GM19193 (cell line): Measurements from ENCODE around the gene GPR89A.

Experiments
- POLR2A ChIP-seq: IDR thresholded peaks from 4 replicates; pipeline ENCODE4 v1.6.1; 2011; ENCODE audit not compliant: insufficient read depth, insufficient read length; ENCODE audit errors: extremely low read depth

Gene GPR89A

GRCh38 chr1:145706086-145706664 is 98.4 kb downstream of the GPR89A start:
- TF ChIP-seq POLR2A: no peak

DNA sequence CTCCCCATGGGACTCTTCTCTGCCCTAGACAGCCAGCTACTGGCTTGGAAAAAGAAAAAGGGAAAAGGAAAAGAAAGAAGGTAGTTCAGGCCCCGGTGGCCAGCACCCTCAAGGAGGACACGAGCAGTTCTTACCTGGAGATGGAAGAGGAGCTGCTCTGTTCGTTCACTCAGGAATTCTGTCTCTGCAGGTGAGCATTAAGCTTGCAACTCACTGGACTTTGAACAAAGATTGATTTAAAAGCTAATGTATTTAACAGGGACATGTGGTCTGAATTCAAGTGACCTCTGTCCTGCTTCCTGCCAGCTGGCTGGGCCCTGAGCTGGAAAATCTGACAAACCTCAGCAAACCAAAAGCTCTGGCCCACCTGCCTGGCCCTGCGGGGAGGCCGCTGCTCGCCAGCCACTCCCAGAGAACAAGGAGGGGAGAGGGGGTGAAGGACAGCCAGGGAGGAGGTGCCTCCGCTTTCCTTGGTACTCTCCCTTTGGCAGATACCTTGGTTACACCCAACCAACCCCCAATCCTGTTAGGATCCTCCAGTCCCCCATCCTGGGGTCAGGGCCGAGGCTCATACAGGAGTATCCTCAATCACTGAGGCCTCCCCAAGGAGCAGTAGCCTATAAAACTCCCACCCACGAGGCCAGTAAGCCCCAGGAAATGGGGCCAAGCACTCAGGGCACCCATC is 99.5 kb downstream of the GPR89A start, which contains the start of gene PDZK1:
PDZK1 (minus strand) TSS at position 186 of the 685 bp plus-strand sequence. CDS start 19,347 bp downstream, outside the sequence.
- TF ChIP-seq POLR2A: no peak

DNA sequence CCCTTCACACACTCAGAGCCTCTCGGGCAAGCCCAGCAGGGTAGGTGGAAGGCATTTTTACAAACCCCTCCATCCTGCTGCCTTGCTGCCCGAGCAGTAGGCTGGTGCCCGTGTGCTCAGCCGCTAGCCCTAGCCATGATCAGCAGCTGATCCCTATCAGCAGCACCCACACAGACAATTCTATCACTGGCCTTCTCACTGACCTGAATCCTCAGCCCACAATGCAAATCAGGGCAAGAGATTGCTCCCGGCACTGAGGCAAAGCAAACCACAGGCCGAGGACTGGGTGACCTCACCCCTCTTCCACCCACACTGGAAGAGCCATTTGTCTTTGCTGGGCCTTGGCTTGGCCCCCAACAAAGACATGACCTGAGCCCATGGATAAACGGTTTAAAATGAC is 100.3 kb downstream of the GPR89A start:
- no peak for TF ChIP-seq POLR2A

DNA sequence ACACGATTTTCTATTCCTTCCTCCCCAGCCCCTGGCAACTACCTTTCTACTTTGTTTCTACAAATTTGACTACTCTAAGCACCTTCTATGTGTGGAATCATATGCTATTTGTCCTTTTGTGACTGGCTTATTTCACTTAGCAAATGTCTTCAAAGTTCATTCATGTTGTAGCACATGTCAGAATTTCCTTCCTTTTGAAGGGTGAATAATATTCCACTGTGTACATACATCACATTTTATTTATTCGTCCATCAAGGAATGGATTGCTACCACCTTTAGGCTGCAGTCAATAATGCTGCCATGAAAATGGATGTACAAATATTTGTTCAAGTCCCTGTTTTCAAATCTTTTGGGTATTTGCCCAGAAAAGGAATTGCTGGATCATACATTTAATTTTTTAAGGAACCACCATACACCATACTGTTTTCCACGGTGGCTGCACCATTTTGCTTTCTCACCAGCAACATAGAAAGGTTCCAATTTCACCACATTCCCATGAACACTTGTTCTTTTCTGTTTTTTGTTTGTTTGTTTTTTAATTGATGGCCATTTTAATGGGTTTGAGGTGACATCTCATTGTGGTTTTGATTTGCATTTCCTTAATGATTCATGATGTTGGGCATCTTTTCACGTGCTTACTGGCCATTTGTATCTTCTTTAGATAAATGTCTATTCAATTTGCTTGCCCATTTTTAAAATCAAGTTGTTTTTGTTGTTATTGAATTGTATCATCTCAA is 102.7 kb downstream of the GPR89A start:
- no peak for TF ChIP-seq POLR2A

DNA sequence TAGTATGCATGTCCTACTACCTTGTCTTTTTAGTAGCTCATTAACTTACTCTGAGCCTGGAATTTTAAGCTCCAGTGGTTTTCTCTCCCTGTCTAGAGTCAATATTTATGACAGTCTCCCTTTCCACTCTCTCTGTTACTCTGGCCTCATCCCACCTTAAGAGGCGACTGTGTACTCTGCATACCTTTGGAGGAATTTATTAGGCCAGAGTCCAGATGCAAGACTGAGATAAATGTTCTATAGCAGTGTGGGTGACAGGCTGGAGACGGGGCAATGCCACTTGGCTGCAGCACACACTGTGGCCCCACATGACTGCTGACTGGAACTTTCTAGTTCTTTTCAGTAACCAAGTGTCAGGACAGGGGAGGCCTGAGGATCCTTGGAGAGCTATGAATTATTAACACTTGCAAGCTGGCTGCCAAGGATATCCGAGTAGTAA is 103.4 kb downstream of the GPR89A start:
- no peak for TF ChIP-seq POLR2A

DNA sequence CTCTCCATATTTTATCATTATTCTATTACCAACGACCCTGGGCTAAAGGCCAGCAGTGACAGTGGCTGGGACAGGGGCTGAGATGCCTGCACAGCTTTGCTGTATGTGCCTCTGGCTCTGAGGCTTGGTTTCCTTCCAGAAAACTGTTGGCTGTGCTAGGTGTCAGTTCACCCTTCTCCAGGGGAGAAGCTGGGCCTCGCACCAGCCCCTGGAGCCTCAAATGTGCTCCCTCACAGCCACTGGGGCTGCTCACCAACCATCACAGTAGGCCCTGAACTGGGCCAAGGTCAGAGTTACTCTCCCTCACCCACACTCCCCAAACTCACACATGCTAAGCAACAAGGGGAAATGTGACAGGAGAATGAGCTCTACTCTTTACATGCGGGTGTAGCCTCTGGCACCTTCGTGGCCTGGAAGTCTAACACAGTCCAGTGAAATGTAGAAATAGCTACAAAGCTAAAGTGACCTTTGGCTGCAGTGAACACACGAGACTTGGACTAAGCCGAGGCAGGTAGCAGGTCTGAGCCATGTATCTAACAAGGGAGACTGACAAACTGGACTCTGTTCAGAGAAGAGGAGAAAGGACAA is 106.8 kb downstream of the GPR89A start:
- no peak for TF ChIP-seq POLR2A

GRCh38 chr1:145716641-145717345 is 109.0 kb downstream of the GPR89A start:
- TF ChIP-seq POLR2A: no peak

GRCh38 chr1:145717833-145718232 is 110.0 kb downstream of the GPR89A start:
- TF ChIP-seq POLR2A: no peak

DNA sequence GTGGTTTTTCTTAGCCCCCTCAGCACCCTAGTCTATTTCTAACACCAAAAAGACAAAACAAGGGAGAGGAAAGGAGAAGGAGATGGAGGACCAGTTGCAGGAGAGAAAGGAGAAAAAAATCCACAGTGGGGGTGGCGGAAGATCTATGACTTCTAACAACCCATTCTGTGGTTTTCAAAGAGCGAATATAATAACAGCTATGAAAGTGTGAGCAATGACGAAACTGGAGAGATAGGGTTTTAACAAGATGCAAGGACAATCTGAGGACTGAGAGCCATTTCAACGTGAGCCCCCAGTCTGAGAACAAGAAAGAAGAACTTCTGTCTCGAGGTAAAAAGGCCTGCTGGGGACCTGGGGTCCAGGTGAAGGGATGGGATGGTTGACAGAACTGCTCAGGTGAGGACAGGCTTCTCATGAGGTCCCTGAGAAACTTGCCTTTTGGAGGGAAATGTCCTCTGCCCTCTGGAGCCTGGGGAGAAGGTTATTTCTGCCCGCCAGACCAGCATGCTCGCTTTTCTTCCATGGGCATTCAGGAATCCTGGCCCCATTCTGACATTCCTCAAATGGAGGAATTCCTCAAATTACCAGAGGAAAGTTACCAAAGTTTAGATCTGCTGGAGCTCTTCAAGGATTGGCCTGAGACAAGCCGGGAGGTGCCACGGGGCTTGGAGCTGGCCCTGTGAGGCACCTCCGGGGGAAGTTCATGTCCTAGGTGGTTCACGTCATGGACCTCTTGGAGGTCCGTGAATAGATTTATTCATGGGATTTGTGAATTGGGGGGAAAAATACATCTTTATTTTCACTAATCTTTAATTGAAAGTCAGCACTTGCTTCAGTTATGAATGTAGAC is 111.7 kb downstream of the GPR89A start, which contains the start of gene CD160:
CD160 (plus strand) TSS at position 270 of the 850 bp plus-strand sequence. CDS start 8,829 bp downstream, outside the sequence.
- no peak for TF ChIP-seq POLR2A
